DND-41 (cell line): ENCODE data around the gene MYLK.

Experiments
- ATAC-seq: fragments of 200-7000 bp; cut with Tn5 transposase; 3 replicates; pipeline ENCODE4 v1.9.1; 2021; ENCODE audit warnings: low read depth; ENCODE audit not compliant: insufficient read depth
- DNase-seq: peaks from one replicate; pipeline ENCODE4 v3.0.0-alpha.2; 2020
- H2AFZ ChIP-seq: 2 replicates; pipeline ENCODE4 v1.6.0; 2012; ENCODE audit warnings: low read depth, low read length
- H3K27ac ChIP-seq: 2 replicates; pipeline ENCODE4 v1.5.1; 2012; ENCODE audit warnings: low read length, inconsistent platforms
- H3K27me3 ChIP-seq: fragments of 200-600 bp; sonication (generic); 2 replicates; pipeline ENCODE4 v1.6.0; 2012; ENCODE audit warnings: low read length, mild to moderate bottlenecking, inconsistent platforms; ENCODE audit not compliant: insufficient read depth, poor library complexity
- H3K36me3 ChIP-seq: 2 replicates; pipeline ENCODE4 v1.5.1; 2012; ENCODE audit warnings: low read length, inconsistent platforms; ENCODE audit not compliant: insufficient read depth
- H3K4me1 ChIP-seq: 2 replicates; pipeline ENCODE4 v1.5.1; 2012; ENCODE audit warnings: mild to moderate bottlenecking, low read length; ENCODE audit not compliant: insufficient read depth
- H3K4me2 ChIP-seq: 2 replicates; pipeline ENCODE4 v1.6.0; 2012; ENCODE audit warnings: mild to moderate bottlenecking, moderate library complexity, low read length, inconsistent platforms; ENCODE audit not compliant: insufficient read depth
- H3K4me3 ChIP-seq, 2 experiments: fragments of 200-600 bp in 1 of 2; shearing (Covaris generic) in 1 of 2; 2 replicates each; pipeline ENCODE4 v1.5.1; 2012 to 2016; ENCODE audit warnings: inconsistent platforms in 2 of 2, low read length in 2 of 2, mild to moderate bottlenecking in 2 of 2, low read depth in 1 of 2, moderate library complexity in 1 of 2
- H3K79me2 ChIP-seq: 2 replicates; pipeline ENCODE4 v1.6.0; 2012; ENCODE audit warnings: low read length, inconsistent platforms; ENCODE audit not compliant: insufficient read depth
- H3K9ac ChIP-seq: 2 replicates; pipeline ENCODE4 v1.6.0; 2012; ENCODE audit warnings: low read depth, mild to moderate bottlenecking, inconsistent platforms, low read length, moderate library complexity
- H3K9me3 ChIP-seq: 2 replicates; pipeline ENCODE4 v1.5.1; 2012; ENCODE audit warnings: low read length, moderate library complexity, mild to moderate bottlenecking, inconsistent platforms; ENCODE audit not compliant: insufficient read depth, severe bottlenecking
- H4K20me1 ChIP-seq: 2 replicates; pipeline ENCODE4 v1.6.0; 2012; ENCODE audit warnings: low read length; ENCODE audit not compliant: insufficient read depth
- CTCF ChIP-seq: IDR thresholded peaks from 2 replicates; pipeline ENCODE4 v1.5.1; 2012; ENCODE audit warnings: borderline replicate concordance, low read length, moderate library complexity, mild to moderate bottlenecking; ENCODE audit not compliant: poor library complexity, severe bottlenecking; ENCODE audit errors: extremely low read depth
- EZH2 ChIP-seq: IDR thresholded peaks from 3 replicates; pipeline ENCODE4 v1.6.1; 2012; ENCODE audit warnings: borderline replicate concordance, low read depth, mild to moderate bottlenecking, moderate library complexity, low read length, inconsistent platforms; ENCODE audit not compliant: severe bottlenecking

The MYLK gene

GRCh38 chr3:123774474-123774873, 109.7 kb downstream of the MYLK start:
- H3K79me2 ChIP-seq, result no peaks in the 10 kb centered on the region
- H3K4me2 ChIP-seq, result no peak overlapping the region
- H3K27ac ChIP-seq, result no peak overlapping the region
- H3K4me3 ChIP-seq, result no peak overlapping the region
- no peak for ATAC-seq
- H4K20me1 ChIP-seq, result no peaks in the 10 kb centered on the region
- H3K9me3 ChIP-seq, result no peaks in the 10 kb centered on the region
- H3K36me3 ChIP-seq, result no peaks in the 10 kb centered on the region
- TF ChIP-seq CTCF (no peak), EZH2 (no peak)
- no peak overlapping the region for H2AFZ ChIP-seq
- H3K4me1 ChIP-seq, result no peaks in the 10 kb centered on the region
- no peak overlapping the region for H3K9ac ChIP-seq
- H3K27me3 ChIP-seq, result peaks cover 14% of the 10 kb centered on the region
- DNase-seq, result no peak

- Histone ChIP-seq H3K27ac (no peak overlapping the region), H3K9me3 (no peaks in the 10 kb centered on the region), H3K36me3 (no peaks in the 10 kb centered on the region), H2AFZ (no peak overlapping the region), H3K9ac (no peak overlapping the region), H3K79me2 (no peaks in the 10 kb centered on the region), H3K27me3 (peaks cover 14% of the 10 kb centered on the region), H3K4me2 (no peak overlapping the region), H3K4me1 (no peaks in the 10 kb centered on the region), H4K20me1 (no peaks in the 10 kb centered on the region), H3K4me3 (no peak overlapping the region)
- no peak for DNase-seq
- TF ChIP-seq CTCF, result no peak
- no peak for TF ChIP-seq EZH2
- no peak for ATAC-seq
These were observed 110.3 kb downstream of the MYLK start for GRCh38 chr3:123773681-123774431.

GRCh38 chr3:123769356-123769743, 114.8 kb downstream of the MYLK start:
- Histone ChIP-seq H3K9ac (no peak overlapping the region), H2AFZ (no peak overlapping the region), H3K4me3 (no peak overlapping the region), H3K9me3 (no peaks in the 10 kb centered on the region), H3K4me2 (no peak overlapping the region), H3K4me1 (no peaks in the 10 kb centered on the region), H3K27ac (no peak overlapping the region), H3K36me3 (no peaks in the 10 kb centered on the region), H4K20me1 (no peaks in the 10 kb centered on the region), H3K27me3 (no peaks in the 10 kb centered on the region), H3K79me2 (no peaks in the 10 kb centered on the region)
- DNase-seq, result no peak
- TF ChIP-seq EZH2 (no peak), CTCF (no peak)
- ATAC-seq, result no peak
